GM21526 (cell line): ENCODE data around the gene PTPN6.

ENCODE experiments used
- ATAC-seq: cut with Tn5 transposase; IDR thresholded peaks from one replicate; pipeline ENCODE4 v1.9.1; 2021; ENCODE audit warnings: moderate library complexity; ENCODE audit not compliant: unreplicated experiment, low FRiP score

The PTPN6 gene

GRCh38 chr12:6921996-6922946, 28.9 kb upstream of the PTPN6 start:
- no peak for ATAC-seq

- no peak for ATAC-seq
Measured at GRCh38 chr12:6923003-6923732, 28.0 kb upstream of the PTPN6 start.

GRCh38 chr12:6923851-6924250, 27.3 kb upstream of the PTPN6 start:
- ATAC-seq = no peak

- no peak for ATAC-seq
Measured at GRCh38 chr12:6925239-6925539, 26.0 kb upstream of the PTPN6 start.

GRCh38 chr12:6925540-6926279, 25.4 kb upstream of the PTPN6 start:
- ATAC-seq = no peak

- ATAC-seq = no peak
Measured at GRCh38 chr12:6927379-6928021, 23.7 kb upstream of the PTPN6 start, which contains the start of gene ATN1. Gene ATN1 (plus strand): TSS chr12:6927959. CDS start chr12:6934002, 6,043 bp downstream.

GRCh38 chr12:6928022-6928702, 23.0 kb upstream of the PTPN6 start:
- no peak for ATAC-seq

- ATAC-seq = no peak
Measured at GRCh38 chr12:6928703-6929407, 22.3 kb upstream of the PTPN6 start.

GRCh38 chr12:6929466-6930452, 21.4 kb upstream of the PTPN6 start:
- ATAC-seq = no peak

GRCh38 chr12:6932766-6933165, 18.4 kb upstream of the PTPN6 start:
- ATAC-seq = no peak

GRCh38 chr12:6934110-6934509, 17.0 kb upstream of the PTPN6 start:
- ATAC-seq = no peak

- no peak for ATAC-seq
Measured at GRCh38 chr12:6935371-6936193, 15.6 kb upstream of the PTPN6 start.

GRCh38 chr12:6936194-6936635, 14.9 kb upstream of the PTPN6 start:
- no peak for ATAC-seq

GRCh38 chr12:6936636-6937480, 14.3 kb upstream of the PTPN6 start:
- ATAC-seq = no peak

- ATAC-seq = peak; percentile 74
Measured at GRCh38 chr12:6937481-6938352, 13.4 kb upstream of the PTPN6 start.
